GM12873 (cell line): ENCODE data around the gene CRYBA2.

Experiments used
- CTCF ChIP-seq: IDR thresholded peaks from 2 replicates; pipeline ENCODE4 v1.5.1; 2012; ENCODE audit warnings: low read depth, mild to moderate bottlenecking, moderate library complexity, low read length, control low read depth; ENCODE audit not compliant: insufficient read depth; ENCODE audit errors: missing control alignments

Gene CRYBA2

GRCh38 chr2:218990612-218991011, 2.6 kb downstream of the CRYBA2 start:
- no peak for TF ChIP-seq CTCF

GRCh38 chr2:218990052-218990451, 3.2 kb downstream of the CRYBA2 start:
- TF ChIP-seq CTCF = no peak

DNA sequence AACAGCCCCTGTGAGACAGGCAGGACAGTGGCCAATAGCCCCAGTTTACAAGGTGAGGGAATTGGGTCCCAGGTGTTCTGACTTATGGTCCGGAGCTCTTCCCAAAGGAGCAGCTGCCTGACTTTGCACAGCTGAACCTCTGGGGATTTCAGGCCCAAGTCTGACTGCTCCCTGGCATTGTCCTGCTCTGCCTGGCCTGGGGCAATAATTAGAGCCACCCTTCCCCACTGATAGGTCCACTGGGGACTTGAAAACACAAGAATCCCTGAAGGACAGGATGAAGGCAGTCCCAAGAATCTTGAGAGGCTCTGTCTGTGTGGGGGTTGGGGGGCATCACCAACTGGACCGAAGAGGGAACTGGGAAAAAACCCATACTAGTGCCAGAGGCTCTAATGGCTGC, 4.6 kb downstream of the CRYBA2 start:
- no peak for TF ChIP-seq CTCF

DNA sequence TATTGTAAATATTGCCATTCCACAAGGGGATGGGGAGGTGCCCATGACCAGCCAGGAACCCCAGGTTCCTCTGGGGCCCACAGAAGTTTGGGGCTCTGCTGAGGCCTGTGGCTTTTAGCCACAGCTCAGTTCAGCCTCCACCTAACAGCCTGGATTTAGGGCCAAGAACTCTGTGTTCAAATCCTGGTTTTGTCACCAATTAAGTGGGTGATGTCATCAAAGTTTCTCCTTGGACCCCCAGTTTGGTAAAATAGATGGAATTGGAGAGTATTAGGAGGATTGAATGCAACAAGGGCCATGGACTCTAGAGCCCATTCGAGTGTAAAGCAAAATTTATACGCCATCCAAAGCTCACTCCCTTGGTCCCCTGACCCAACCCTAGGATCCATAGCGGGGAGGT, 5.1 kb downstream of the CRYBA2 start:
- no peak for TF ChIP-seq CTCF

- no peak for TF ChIP-seq CTCF
Observed at GRCh38 chr2:218986148-218986761, 7.0 kb downstream of the CRYBA2 start.

- no peak for TF ChIP-seq CTCF
Observed at GRCh38 chr2:218985325-218986091, 7.7 kb downstream of the CRYBA2 start.

DNA sequence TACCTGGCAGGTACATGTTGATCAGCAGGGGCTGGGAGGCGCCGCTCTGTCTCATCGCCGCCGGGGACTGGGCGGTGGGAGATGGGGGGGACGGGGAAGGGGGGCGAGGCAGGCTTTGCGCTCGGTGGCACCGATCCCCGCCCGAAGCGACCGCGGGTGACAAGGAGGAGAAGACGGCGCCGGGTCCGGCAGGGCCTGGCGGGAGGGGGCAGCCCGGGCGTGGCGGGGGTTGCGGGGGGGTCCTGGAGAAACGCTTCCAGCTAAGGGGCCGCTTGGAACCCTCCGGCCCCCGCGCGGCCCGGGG, 8.2 kb downstream of the CRYBA2 start, which contains the start of gene FEV:
Gene FEV (minus strand): TSS at position 164 of the 304 bp plus-strand sequence. CDS start 109 bp downstream, at position 55.
- TF ChIP-seq CTCF = no peak
